SK-N-MC (cell line): ENCODE results near the gene AQP6.
A peak's percentile ranks its signal among the peaks of the same experiment; 100 is the strongest.

ENCODE experiments used
- DNase-seq: peaks from one replicate; pipeline ENCODE4 v3.0.0-alpha.2; 2011; ENCODE audit warnings: low read depth, low spot score
- H3K27ac ChIP-seq: fragments of 200-600 bp; sonication (generic); 2 replicates; pipeline ENCODE4 v1.5.1; 2016; ENCODE audit warnings: mixed run types
- H3K36me3 ChIP-seq: fragments of 200-600 bp; sonication (generic); 2 replicates; pipeline ENCODE4 v1.6.1; 2017; ENCODE audit warnings: antibody characterized with exemption, low read length, mixed read lengths; ENCODE audit not compliant: insufficient read depth
- H3K4me3 ChIP-seq: fragments of 200-600 bp; sonication (generic); 2 replicates; pipeline ENCODE4 v1.5.1; 2016
- H3K9ac ChIP-seq: fragments of 200-600 bp; sonication (generic); 2 replicates; pipeline ENCODE4 v1.8.0; 2017; ENCODE audit warnings: mixed run types, mixed read lengths; ENCODE audit not compliant: insufficient read length
- H3K9me3 ChIP-seq: fragments of 200-600 bp; sonication (generic); 2 replicates; pipeline ENCODE4 v1.6.1; 2017; ENCODE audit warnings: low read depth, mild to moderate bottlenecking, antibody characterized with exemption, low read length, moderate library complexity, mixed read lengths
- EZH2 ChIP-seq: fragments of 200-600 bp; sonication (generic); IDR thresholded peaks from one replicate; pipeline ENCODE4 v1.6.1; 2017; ENCODE audit warnings: antibody characterized with exemption
- FOXP2 ChIP-seq: optimal IDR thresholded peaks from 2 replicates; pipeline ENCODE3; 2011; ENCODE audit warnings: mild to moderate bottlenecking, moderate library complexity; ENCODE audit not compliant: insufficient read depth; ENCODE audit errors: extremely low read length, control extremely low read depth
- POLR2AphosphoS5 ChIP-seq: IDR thresholded peaks from 2 replicates; pipeline ENCODE4 v1.6.1; 2012; ENCODE audit warnings: mild to moderate bottlenecking, low read depth, low read length, borderline replicate concordance

AQP6 gene

GRCh38 chr12:49966511-49967041 is 6.2 kb upstream of the AQP6 start:
- no peak overlapping the region for H3K27ac ChIP-seq
- no peak overlapping the region for H3K9ac ChIP-seq
- no peak for DNase-seq
- no peaks in the 10 kb centered on the region for H3K9me3 ChIP-seq
- H3K4me3 ChIP-seq: no peak overlapping the region
- no peak for TF ChIP-seq EZH2
- no peak for TF ChIP-seq POLR2AphosphoS5
- no peak for TF ChIP-seq FOXP2
- no peaks in the 10 kb centered on the region for H3K36me3 ChIP-seq

GRCh38 chr12:49967042-49967776 is 5.5 kb upstream of the AQP6 start:
- TF ChIP-seq EZH2 (no peak), FOXP2 (no peak), POLR2AphosphoS5 (no peak)
- DNase-seq: no peak
- no peak overlapping the region for H3K27ac ChIP-seq
- no peaks in the 10 kb centered on the region for H3K9me3 ChIP-seq
- H3K4me3 ChIP-seq: peak overlapping the region; percentile 83
- no peaks in the 10 kb centered on the region for H3K36me3 ChIP-seq
- H3K9ac ChIP-seq: no peak overlapping the region

- Histone ChIP-seq H3K9me3 (no peaks in the 10 kb centered on the region), H3K36me3 (no peaks in the 10 kb centered on the region), H3K4me3 (peak overlapping the region; percentile 83), H3K9ac (no peak overlapping the region), H3K27ac (no peak overlapping the region)
- TF ChIP-seq FOXP2 (no peak), POLR2AphosphoS5 (no peak), EZH2 (no peak)
- DNase-seq: no peak
These were observed 4.9 kb upstream of the AQP6 start for GRCh38 chr12:49967777-49968250.

GRCh38 chr12:49968471-49968870 is 4.3 kb upstream of the AQP6 start:
- DNase-seq: no peak
- Histone ChIP-seq H3K36me3 (no peaks in the 10 kb centered on the region), H3K9me3 (no peaks in the 10 kb centered on the region), H3K9ac (no peak overlapping the region), H3K4me3 (no peak overlapping the region), H3K27ac (no peak overlapping the region)
- no peak for TF ChIP-seq POLR2AphosphoS5
- no peak for TF ChIP-seq EZH2
- no peak for TF ChIP-seq FOXP2

GRCh38 chr12:49969027-49969426 is 3.7 kb upstream of the AQP6 start:
- DNase-seq: no peak
- H3K27ac ChIP-seq: no peak overlapping the region
- TF ChIP-seq POLR2AphosphoS5: no peak
- TF ChIP-seq FOXP2: no peak
- TF ChIP-seq EZH2: no peak
- no peak overlapping the region for H3K4me3 ChIP-seq
- no peaks in the 10 kb centered on the region for H3K36me3 ChIP-seq
- H3K9ac ChIP-seq: no peak overlapping the region
- H3K9me3 ChIP-seq: no peaks in the 10 kb centered on the region

- H3K36me3 ChIP-seq: no peaks in the 10 kb centered on the region
- TF ChIP-seq POLR2AphosphoS5 (no peak), FOXP2 (no peak), EZH2 (no peak)
- H3K27ac ChIP-seq: no peak overlapping the region
- DNase-seq: no peak
- H3K9me3 ChIP-seq: no peaks in the 10 kb centered on the region
- H3K4me3 ChIP-seq: no peak overlapping the region
- H3K9ac ChIP-seq: no peak overlapping the region
These were observed 2.9 kb upstream of the AQP6 start for GRCh38 chr12:49969651-49970429.

- Histone ChIP-seq H3K9ac (no peak overlapping the region), H3K27ac (no peak overlapping the region), H3K9me3 (no peaks in the 10 kb centered on the region), H3K4me3 (no peak overlapping the region), H3K36me3 (no peaks in the 10 kb centered on the region)
- TF ChIP-seq FOXP2 (no peak), EZH2 (no peak), POLR2AphosphoS5 (no peak)
- DNase-seq: no peak
These were observed 2.1 kb upstream of the AQP6 start for GRCh38 chr12:49970658-49971057.

GRCh38 chr12:49971141-49971540 is 1.6 kb upstream of the AQP6 start:
- no peak overlapping the region for H3K4me3 ChIP-seq
- H3K9me3 ChIP-seq: no peaks in the 10 kb centered on the region
- H3K9ac ChIP-seq: no peak overlapping the region
- no peak for DNase-seq
- no peak overlapping the region for H3K27ac ChIP-seq
- H3K36me3 ChIP-seq: no peaks in the 10 kb centered on the region
- TF ChIP-seq EZH2: no peak
- no peak for TF ChIP-seq FOXP2
- TF ChIP-seq POLR2AphosphoS5: no peak
